NOMO-1 (cell line): ENCODE results near the gene DOCK1.

Source experiments
- DNase-seq, 2 experiments: peaks; one replicate each; lab custom pipeline; 2025; ENCODE audit not compliant: unreplicated experiment in 2 of 2; lab: John Stamatoyannopoulos, UW

DOCK1 gene

GRCh38 chr10:126949161-126949503, 43.9 kb downstream of the DOCK1 start:
- DNase-seq, result no peak

GRCh38 chr10:126950401-126951105, 45.3 kb downstream of the DOCK1 start:
- no peak for DNase-seq

GRCh38 chr10:126953886-126954285, 48.7 kb downstream of the DOCK1 start:
- DNase-seq, result no peak

GRCh38 chr10:126955396-126955795, 50.2 kb downstream of the DOCK1 start:
- no peak for DNase-seq

DNA sequence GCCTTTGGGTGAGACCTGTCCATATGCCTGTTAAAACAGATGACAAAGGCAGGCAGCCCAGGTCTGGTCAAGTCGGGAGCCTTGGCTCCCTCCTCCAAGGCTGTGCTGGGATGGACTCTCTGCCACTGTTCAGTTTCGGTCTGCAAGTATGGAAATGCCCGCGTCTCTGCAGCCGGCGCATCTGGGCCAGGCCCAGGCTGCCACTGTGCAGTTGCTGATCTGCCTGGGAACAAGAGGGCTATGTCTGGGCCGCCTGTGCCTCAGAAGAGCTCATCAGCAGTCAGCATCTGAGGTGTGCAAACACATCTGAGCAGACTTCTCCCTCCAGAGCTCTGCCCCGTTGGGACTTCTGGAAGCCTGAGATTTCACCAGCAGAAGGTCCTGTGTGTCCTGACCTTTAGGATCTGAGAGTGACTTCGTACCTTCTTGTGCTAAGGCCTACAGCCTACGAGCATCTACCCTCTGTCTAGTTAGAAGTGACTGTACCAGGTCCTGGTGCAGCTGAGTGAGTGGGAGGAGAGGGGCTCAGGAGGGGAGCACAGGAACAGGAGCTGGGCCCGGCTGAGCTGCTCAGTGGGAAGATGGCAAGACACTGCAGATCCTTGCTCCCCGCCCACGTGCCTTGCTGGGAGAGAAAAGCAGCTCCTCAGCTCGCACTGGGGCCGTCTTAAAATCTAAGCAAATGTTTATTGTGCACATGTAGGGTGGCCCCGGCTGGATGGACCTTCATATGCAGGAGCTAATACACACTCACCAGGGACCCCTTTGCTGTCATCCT, 50.9 kb downstream of the DOCK1 start:
- DNase-seq, result no peak

DNA sequence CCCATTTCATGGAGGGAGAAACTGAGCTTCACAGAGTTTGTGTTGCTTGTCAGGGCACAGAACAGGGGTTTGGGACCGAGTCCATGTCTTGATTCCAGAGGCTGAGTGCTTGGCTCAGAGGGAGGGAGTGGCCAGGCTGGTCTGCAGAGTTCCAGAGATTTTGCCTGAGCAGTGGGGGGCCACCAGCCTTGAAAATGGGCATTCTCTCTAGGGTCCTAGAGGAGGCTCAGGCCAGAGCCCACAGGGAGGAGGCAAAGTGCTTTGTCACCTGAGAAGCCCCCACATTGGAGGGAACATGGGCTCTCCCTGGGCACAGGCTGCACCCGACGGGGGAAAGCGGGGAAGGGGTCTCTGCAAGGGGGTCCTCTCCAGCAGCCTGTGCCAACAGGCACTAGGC, 51.5 kb downstream of the DOCK1 start:
- DNase-seq, result no peak

- no peak for DNase-seq
Observed at GRCh38 chr10:126957111-126957510, 51.9 kb downstream of the DOCK1 start.

GRCh38 chr10:126959431-126959830, 54.2 kb downstream of the DOCK1 start:
- no peak for DNase-seq

GRCh38 chr10:126959906-126960685, 54.9 kb downstream of the DOCK1 start:
- DNase-seq, result no peak

- no peak for DNase-seq
Observed at GRCh38 chr10:126963354-126963753, 58.1 kb downstream of the DOCK1 start.

GRCh38 chr10:126964190-126964589, 59.0 kb downstream of the DOCK1 start:
- DNase-seq, result no peak

DNA sequence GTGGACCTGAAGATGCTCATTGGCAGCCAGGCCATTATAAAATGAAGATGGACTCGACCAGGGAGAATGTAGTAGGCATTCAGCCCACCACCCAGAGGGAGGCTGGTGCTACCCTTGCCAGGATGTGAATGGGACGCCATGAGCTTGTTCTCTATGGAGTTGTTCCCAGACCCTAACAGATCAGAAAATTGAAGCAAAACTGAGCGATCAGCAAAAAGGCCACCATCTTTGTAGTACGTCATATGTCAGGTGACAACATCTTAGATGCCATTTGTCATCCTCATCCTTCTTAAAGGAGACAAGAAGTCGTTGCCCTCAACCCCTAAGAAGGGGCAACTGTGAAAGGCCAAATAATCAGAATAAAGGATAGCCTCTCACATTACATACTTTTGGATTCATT, 61.7 kb downstream of the DOCK1 start:
- no peak for DNase-seq

GRCh38 chr10:126969310-126969709, 64.1 kb downstream of the DOCK1 start:
- no peak for DNase-seq

DNA sequence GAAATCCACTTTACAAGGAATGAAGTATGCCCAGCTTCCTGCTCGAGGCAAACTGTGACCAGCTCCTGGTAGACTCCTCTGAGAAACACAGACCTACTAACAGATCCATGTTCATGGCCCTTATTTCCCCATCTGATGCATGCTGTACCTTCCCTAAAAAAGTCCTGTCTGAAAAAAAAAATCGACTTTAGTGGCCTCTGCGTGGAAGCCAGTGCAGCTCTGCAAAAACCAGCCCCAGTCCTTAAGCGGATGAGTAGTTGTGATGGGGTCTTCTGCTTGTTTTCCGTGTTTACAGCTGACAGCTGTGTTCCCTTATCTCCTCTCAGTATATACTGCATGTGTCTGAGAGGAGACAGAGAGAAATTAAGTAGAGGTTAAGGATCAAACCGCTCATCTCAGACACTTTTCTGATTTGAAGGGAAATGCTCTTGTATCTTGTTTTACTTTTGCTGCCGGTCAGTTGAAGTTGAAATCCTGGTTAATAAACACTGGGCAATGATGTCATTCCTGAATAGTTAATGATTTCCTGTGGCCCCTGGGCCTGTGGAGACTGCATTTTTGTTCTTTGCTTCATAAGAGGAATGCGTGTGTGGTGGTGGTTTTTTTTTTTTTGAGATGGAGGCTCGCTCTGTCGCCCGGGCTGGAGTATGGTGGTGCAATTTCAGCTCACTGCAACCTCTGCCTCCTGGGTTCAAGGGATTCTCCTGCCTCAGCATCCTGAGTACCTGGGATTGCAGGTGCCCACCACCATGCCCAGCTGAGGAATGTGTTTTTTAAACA, 67.6 kb downstream of the DOCK1 start:
- DNase-seq, result no peak

DNA sequence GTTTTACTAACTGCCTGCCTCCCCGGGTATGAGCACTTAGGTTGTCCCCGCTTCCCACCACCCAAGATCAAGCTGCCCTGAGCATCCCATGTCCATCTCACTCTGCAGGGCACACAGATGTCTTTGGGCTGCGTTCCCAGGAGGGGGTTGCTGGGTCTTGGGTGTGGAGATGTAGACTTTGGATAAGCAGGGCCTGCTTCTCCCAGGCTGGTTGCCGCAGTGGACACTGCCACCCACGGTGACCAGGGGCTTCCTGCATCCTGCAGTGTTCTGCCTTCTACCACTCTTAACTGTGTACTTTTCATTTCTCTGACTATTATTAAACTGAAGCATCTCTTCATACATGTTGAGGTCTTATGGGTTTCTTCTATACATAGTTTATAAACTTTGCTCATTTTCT, 70.0 kb downstream of the DOCK1 start:
- no peak for DNase-seq

GRCh38 chr10:126977216-126977615, 72.0 kb downstream of the DOCK1 start:
- DNase-seq, result no peak

DNA sequence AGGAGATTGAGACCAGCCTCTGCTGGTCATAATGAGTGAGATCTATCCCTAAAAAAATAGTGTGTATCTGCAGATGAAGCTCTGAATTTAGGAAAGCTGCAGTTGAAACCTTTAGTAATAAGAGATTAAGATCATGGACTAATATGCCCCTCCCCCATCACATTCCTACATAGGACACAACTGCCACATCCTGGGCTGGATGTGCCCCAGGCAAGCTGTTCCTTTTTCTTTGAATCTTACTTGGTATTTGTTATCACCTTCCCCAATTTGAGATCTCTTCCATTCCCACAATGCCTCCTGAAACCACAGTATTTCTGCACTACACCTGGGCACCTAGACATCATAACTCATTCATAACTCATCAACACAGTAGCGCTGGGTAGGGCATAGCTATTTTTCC, 74.1 kb downstream of the DOCK1 start:
- no peak for DNase-seq

DNA sequence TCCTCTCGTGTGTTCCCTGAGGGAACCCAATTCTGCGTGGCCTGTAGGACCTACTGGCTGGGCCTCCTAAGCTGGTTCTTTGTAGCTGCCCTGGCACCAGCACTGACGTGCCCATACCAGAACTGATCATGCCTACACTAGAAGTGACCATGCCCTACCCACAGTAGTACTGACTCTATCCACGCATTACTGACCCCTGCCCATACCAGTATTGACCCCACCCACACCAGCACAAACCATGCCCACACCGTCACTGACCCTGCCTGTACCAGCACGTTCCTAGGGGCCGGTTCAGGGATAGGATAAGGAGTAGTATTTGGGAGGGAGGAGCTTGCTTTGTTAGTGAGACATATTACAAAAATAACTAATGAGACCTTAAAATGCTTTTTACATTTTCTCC, 88.0 kb downstream of the DOCK1 start:
- no peak for DNase-seq

- no peak for DNase-seq
Observed at GRCh38 chr10:126997801-126998590, 92.8 kb downstream of the DOCK1 start.

- no peak for DNase-seq
Observed at GRCh38 chr10:127000598-127000997, 95.4 kb downstream of the DOCK1 start.
